Keratinocyte (primary cell): Measurements from ENCODE around the gene NGB. TPM values are rescaled to one million over a fixed set of nuclear protein-coding genes. Genes with fewer than 3 reads are reported as not detected.

Experiments used
- DNase-seq: peaks from one replicate; pipeline ENCODE4 v3.0.0-alpha.2; 2011; ENCODE audit warnings: low read depth, missing footprints, low spot score
- FAIRE-seq: peaks from 2 replicates; lab custom pipeline; 2011; peaks lifted over from hg19 to GRCh38; lab: Jason Lieb, UNC
- H2AFZ ChIP-seq: 2 replicates; pipeline ENCODE4 v1.6.0; 2012; ENCODE audit warnings: low read length, control low read depth, inconsistent platforms; ENCODE audit not compliant: control insufficient read depth
- H3K27ac ChIP-seq: 2 replicates; pipeline ENCODE4 v1.5.1; 2011; ENCODE audit warnings: low read length; ENCODE audit not compliant: control insufficient read depth, insufficient read depth
- H3K27me3 ChIP-seq: 3 replicates; pipeline ENCODE4 v1.6.0; 2011; ENCODE audit warnings: low read length; ENCODE audit not compliant: control insufficient read depth, insufficient read depth; ENCODE audit errors: extremely low read depth
- H3K36me3 ChIP-seq, 2 experiments: 2 replicates in 1 of 2; 3 replicates in 1 of 2; pipeline ENCODE4 v1.5.1; 2011; ENCODE audit warnings: low read length in 2 of 2, mild to moderate bottlenecking in 1 of 2; ENCODE audit not compliant: control insufficient read depth in 2 of 2, insufficient read depth in 2 of 2; ENCODE audit errors: extremely low read depth in 1 of 2
- H3K4me1 ChIP-seq: 3 replicates; pipeline ENCODE4 v1.5.1; 2011; ENCODE audit warnings: low read length; ENCODE audit not compliant: control insufficient read depth, insufficient read depth; ENCODE audit errors: extremely low read depth
- H3K4me2 ChIP-seq: 3 replicates; pipeline ENCODE4 v1.6.0; 2011; ENCODE audit warnings: low read depth, low read length; ENCODE audit not compliant: control insufficient read depth, insufficient read depth; ENCODE audit errors: extremely low read depth
- H3K4me3 ChIP-seq, 3 experiments: fragments of 200-600 bp in 1 of 3; sonication (generic) in 1 of 3; 2 replicates in 2 of 3; 3 replicates in 1 of 3; pipeline ENCODE4 v1.5.1; 2011 to 2016; ENCODE audit warnings: low read length in 3 of 3, mild to moderate bottlenecking in 3 of 3, control low read depth in 2 of 3, inconsistent platforms in 1 of 3, low read depth in 1 of 3, mixed read lengths in 1 of 3, mixed run types in 1 of 3, moderate library complexity in 1 of 3; ENCODE audit not compliant: control insufficient read depth in 2 of 3, insufficient read depth in 2 of 3; ENCODE audit errors: extremely low read depth in 1 of 3
- H3K79me2 ChIP-seq: 2 replicates; pipeline ENCODE4 v1.6.0; 2012; ENCODE audit warnings: low read length; ENCODE audit not compliant: control insufficient read depth, insufficient read depth
- H3K9ac ChIP-seq: 3 replicates; pipeline ENCODE4 v1.6.0; 2011; ENCODE audit warnings: low read length; ENCODE audit not compliant: control insufficient read depth, insufficient read depth; ENCODE audit errors: extremely low read depth
- H3K9me1 ChIP-seq: 3 replicates; pipeline ENCODE4 v1.6.0; 2011; ENCODE audit warnings: low read length; ENCODE audit not compliant: control insufficient read depth, insufficient read depth; ENCODE audit errors: extremely low read depth
- H3K9me3 ChIP-seq: 2 replicates; pipeline ENCODE4 v1.5.1; 2012; ENCODE audit warnings: low read depth, low read length; ENCODE audit not compliant: control insufficient read depth
- H4K20me1 ChIP-seq: 3 replicates; pipeline ENCODE4 v1.6.0; 2011; ENCODE audit warnings: low read length; ENCODE audit not compliant: control insufficient read depth, insufficient read depth; ENCODE audit errors: extremely low read depth
- EZH2 ChIP-seq: IDR thresholded peaks from one replicate; pipeline ENCODE4 v1.6.1; 2012; ENCODE audit warnings: inconsistent platforms, mild to moderate bottlenecking, low read length, moderate library complexity
- dilution Hi-C: fragments of 300-500 bp; cut with MboI; formaldehyde crosslinking; loops from one replicate; pipeline ENCODE4 v1.7.0; 2020; ENCODE audit warnings: low sequenced_read_pairs; ENCODE audit not compliant: extremely low pct_ligation_motif_present
- polyA plus RNA-seq, 5 experiments: library from polyadenylated mRNA; depleted of rRNA in 3 of 5; stranded (reverse) in 3 of 5; stranded (forward) in 1 of 5; unstranded in 1 of 5; fragments of >200 nt; gene quantifications; 1 replicate in 1 of 5; 2 replicates in 3 of 5; 3 replicates in 1 of 5; pipeline versions ENCODE4 v1.2.1 to v1.2.3, GENCODE V29; 2011 to 2012; ENCODE audit warnings: missing spikeins in 2 of 5, low read depth in 1 of 5, low replicate concordance in 1 of 5
- TF ChIP-seq, protein P1 (sequence below), 3 experiments: IDR thresholded peaks in 1 of 3; conservative IDR thresholded peaks in 1 of 3; optimal IDR thresholded peaks in 1 of 3; 2 replicates in 2 of 3; 3 replicates in 1 of 3; pipeline versions ENCODE3 to v1.5.1; 2011; ENCODE audit warnings: low read length in 3 of 3, mild to moderate bottlenecking in 3 of 3, moderate library complexity in 2 of 3, control low read depth in 1 of 3, inconsistent platforms in 1 of 3; ENCODE audit not compliant: insufficient read depth in 2 of 3; ENCODE audit errors: extremely low read depth in 1 of 3

The NGB gene
- polyA plus RNA-seq, 1 donor (not counting 4 experiments of a cell fraction or from before 2014, with no cell fraction given) = not detected

GRCh38 chr14:77275041-77275580 lies 4.1 kb upstream of the NGB start:
- no peak overlapping the region for H3K9ac ChIP-seq
- dilution Hi-C loops = no loop called here
- no peaks in the 10 kb centered on the region for H3K79me2 ChIP-seq
- peaks cover 17% of the 10 kb centered on the region for H3K27me3 ChIP-seq
- DNase-seq (no peak), FAIRE-seq (no peak)
- H4K20me1 ChIP-seq = no peaks in the 10 kb centered on the region
- H3K27ac ChIP-seq = no peak overlapping the region
- peaks cover 3 to 11% of the 10 kb centered on the region in 2 experiments for H3K36me3 ChIP-seq
- H3K4me3 ChIP-seq = no peak overlapping the region
- no peak for TF ChIP-seq EZH2
- TF ChIP-seq, protein P1, sequence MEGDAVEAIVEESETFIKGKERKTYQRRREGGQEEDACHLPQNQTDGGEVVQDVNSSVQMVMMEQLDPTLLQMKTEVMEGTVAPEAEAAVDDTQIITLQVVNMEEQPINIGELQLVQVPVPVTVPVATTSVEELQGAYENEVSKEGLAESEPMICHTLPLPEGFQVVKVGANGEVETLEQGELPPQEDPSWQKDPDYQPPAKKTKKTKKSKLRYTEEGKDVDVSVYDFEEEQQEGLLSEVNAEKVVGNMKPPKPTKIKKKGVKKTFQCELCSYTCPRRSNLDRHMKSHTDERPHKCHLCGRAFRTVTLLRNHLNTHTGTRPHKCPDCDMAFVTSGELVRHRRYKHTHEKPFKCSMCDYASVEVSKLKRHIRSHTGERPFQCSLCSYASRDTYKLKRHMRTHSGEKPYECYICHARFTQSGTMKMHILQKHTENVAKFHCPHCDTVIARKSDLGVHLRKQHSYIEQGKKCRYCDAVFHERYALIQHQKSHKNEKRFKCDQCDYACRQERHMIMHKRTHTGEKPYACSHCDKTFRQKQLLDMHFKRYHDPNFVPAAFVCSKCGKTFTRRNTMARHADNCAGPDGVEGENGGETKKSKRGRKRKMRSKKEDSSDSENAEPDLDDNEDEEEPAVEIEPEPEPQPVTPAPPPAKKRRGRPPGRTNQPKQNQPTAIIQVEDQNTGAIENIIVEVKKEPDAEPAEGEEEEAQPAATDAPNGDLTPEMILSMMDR (optimal IDR thresholded peaks at IDR 0.05 in 1 of 3, IDR thresholded peaks at IDR 0.05 in 1 of 3, conservative IDR thresholded peaks at IDR 0.05 in 1 of 3; ENCODE audit: extremely low read depth in 1 of 3, insufficient read depth in 2 of 3, low read length in 3 of 3) = no peak
- H3K4me2 ChIP-seq = no peak overlapping the region
- no peaks in the 10 kb centered on the region for H3K9me3 ChIP-seq
- no peaks in the 10 kb centered on the region for H3K9me1 ChIP-seq
- no peaks in the 10 kb centered on the region for H3K4me1 ChIP-seq
- H2AFZ ChIP-seq = no peak overlapping the region

GRCh38 chr14:77273796-77274195 lies 2.8 kb upstream of the NGB start:
- TF ChIP-seq EZH2 = no peak
- TF ChIP-seq, protein P1 (optimal IDR thresholded peaks at IDR 0.05 in 1 of 3, IDR thresholded peaks at IDR 0.05 in 1 of 3, conservative IDR thresholded peaks at IDR 0.05 in 1 of 3; ENCODE audit: extremely low read depth in 1 of 3, insufficient read depth in 2 of 3, low read length in 3 of 3) = no peak
- no peaks in the 10 kb centered on the region for H3K9me1 ChIP-seq
- dilution Hi-C loops = no loop called here

More at GRCh38 chr14:77273796-77274195, 2.8 kb upstream of the NGB start:
- Histone ChIP-seq H4K20me1 (no peaks in the 10 kb centered on the region), H3K4me3 (no peak overlapping the region), H3K27ac (no peak overlapping the region), H2AFZ (no peak overlapping the region), H3K4me1 (peaks cover 8% of the 10 kb centered on the region), H3K79me2 (no peaks in the 10 kb centered on the region), H3K4me2 (no peak overlapping the region), H3K27me3 (peaks cover 30% of the 10 kb centered on the region), H3K9me3 (no peaks in the 10 kb centered on the region), H3K9ac (no peak overlapping the region), H3K36me3 (peaks cover 0 to 4% of the 10 kb centered on the region in 2 experiments)
- FAIRE-seq (no peak), DNase-seq (no peak)
